CD4-positive, alpha-beta T cell treated with Interleukin-15 for 1 hour (primary cell): ENCODE data around the gene EREG.
"Not testable (repeated sequence)": the region's sequence is repeated elsewhere in the genome, so short reads cannot be mapped to it uniquely, and the experiment has no call there.

Source experiments
- DNase-seq: peaks from one replicate; pipeline ENCODE4 v3.0.0-alpha.2; 2020

EREG gene

DNA sequence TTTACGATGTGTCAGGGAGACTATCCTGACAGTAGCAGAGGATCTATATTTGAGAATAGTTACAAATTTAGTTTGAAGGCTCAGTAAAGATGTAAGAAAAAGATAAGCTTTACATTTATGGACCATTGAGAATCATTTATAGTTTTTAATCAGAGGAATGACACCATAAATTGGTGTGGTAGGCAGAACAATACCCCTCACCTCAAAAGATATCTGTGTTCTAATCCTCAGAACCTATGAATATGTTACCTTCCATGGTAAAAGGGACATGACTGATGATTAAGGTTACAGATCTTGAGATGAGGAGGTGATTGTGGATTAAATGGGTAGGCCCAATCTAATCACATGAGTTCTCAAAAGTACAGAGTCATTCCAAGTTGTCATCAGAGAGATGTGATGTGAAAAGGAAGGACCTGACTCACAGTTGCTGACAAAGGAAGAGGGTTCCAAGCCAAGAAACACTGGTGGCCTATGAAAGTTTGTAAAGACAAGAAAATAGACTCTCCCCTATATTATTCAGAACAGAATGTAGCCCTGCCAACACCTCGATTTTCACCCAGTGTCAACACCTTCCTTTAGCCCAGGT lies 27.0 kb downstream of the EREG start:
- no peak for DNase-seq

- DNase-seq = no peak
These were observed 29.7 kb downstream of the EREG start for GRCh38 chr4:74394476-74395136.

DNA sequence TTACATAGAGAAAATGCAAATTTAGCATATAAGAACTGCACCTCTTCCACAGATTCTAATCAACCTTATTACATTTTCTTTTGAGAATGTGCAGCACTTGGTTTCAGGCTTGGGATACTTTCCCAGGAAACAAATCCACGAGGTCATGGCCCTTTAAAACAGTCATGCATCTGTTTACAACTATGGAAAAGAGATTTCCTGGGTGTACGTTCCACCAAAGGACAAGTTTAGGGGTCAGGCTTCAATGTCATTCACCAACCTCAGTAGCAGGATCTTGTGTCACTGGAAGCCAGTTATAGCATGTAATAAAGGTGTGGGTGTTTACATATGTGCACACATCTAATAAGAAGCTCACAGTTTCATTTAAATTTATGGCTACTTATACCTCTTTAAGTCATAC lies 30.7 kb downstream of the EREG start:
- no peak for DNase-seq

DNA sequence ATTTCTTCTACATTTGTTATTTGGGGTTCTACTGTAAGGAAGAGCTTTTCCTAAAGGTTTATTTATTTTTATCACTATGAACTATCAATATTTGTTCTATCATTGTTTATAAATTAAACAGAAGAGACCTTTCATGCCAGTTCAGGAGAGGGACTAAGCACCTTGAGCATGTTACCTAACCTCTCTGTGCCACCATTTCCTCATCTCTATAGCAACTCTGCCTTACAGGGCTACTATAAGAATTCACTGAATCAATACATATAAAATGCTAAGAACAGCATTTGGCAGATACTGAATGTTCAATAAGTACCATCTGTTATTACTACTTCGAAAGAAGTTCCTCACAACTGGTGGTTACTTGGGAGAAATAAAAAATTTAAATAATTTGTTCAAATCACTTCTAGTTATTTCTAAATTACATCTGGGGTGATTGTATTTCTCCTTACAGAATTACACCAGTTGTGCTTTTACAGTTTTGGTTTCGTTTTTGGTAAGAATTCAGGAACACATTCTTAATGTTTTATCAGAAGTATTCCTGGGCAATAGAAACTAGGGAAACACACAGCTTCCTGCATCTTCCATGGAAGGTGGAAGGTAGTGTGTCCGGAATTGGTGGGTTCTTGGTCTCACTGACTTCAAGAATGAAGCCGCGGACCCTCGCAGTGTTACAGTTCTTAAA lies 32.9 kb downstream of the EREG start:
- no peak for DNase-seq

- DNase-seq = not testable (repeated sequence)
These were observed 34.1 kb downstream of the EREG start for GRCh38 chr4:74398894-74399589.

DNA sequence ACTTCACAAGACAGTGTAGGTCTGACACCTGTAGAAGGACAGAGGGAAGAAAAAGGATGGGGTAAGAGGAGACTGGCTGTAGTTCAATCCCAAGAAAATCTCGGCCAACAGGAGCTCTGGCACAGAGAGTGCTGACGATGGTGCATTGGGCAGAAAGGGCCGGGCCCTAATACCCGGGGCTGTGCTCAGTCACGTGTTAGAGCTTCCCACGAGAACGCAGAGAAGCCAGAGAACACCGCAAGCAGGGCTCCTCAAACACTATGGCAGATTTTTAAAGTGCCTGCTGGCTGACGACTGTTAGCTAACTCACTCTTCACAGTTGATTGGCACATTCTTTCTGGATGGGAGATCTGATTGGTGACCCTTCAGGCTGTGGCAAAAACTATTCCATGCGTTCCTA lies 35.5 kb downstream of the EREG start:
- DNase-seq = no peak

- no peak for DNase-seq
These were observed 37.9 kb downstream of the EREG start for GRCh38 chr4:74402692-74403456.

DNA sequence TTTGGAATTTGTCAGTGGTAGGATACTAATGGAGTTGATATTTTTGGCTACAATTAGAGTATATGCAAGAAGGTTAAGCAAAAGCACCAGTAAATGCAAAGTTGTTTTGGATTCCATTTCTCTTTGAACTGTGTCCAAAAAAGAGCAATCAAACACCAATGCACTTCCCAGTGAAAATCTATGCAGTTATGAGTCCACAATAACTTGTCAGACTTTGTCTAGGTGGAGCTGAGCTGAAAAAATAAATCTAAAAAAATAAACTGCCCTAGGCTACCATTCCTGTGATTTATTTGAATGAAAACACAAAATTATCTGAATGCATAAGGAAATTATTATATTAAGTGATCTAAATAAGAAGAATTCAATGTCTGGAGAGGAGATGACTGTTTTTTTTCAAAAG lies 42.9 kb downstream of the EREG start:
- no peak for DNase-seq

GRCh38 chr4:74408639-74409038 lies 43.7 kb downstream of the EREG start:
- no peak for DNase-seq

DNA sequence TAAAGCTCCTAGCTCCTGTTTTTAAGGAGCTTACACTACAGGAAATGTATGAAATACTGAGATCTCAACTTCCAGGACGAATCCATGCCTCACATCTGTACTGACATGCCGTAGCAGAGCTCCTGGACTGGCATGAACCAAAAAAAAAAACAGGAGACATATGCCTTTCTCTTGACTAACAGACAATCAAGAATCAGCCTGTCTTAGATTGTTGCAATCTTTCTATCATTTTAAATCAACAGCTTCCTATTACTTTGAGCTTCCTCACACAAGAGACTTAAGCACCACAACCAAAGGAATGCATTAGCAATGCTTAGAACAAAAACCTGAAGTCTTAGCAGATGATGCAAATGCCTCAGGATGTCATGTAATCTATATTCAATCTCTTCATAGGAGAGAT lies 45.3 kb downstream of the EREG start:
- DNase-seq = no peak

GRCh38 chr4:74412225-74412624 lies 47.3 kb downstream of the EREG start:
- DNase-seq = no peak

DNA sequence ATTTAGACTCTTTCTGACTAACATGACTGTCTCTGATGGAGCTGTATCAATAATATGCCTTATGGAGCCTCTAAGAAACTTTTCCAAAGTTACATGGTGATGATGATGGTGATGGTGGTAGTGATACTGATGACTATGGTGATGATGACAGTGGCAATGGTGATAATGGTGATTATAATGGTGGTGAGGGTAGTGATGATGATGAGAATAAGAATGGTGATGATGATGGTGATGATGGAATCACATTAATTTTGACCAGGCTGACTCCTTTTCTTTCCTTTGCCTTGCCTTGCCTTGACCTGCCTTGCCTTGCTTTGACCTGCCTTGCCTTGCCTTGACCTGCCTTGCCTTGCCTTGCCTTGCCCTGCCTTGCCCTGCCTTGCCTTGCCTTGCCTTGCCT lies 48.3 kb downstream of the EREG start:
- DNase-seq = no peak

DNA sequence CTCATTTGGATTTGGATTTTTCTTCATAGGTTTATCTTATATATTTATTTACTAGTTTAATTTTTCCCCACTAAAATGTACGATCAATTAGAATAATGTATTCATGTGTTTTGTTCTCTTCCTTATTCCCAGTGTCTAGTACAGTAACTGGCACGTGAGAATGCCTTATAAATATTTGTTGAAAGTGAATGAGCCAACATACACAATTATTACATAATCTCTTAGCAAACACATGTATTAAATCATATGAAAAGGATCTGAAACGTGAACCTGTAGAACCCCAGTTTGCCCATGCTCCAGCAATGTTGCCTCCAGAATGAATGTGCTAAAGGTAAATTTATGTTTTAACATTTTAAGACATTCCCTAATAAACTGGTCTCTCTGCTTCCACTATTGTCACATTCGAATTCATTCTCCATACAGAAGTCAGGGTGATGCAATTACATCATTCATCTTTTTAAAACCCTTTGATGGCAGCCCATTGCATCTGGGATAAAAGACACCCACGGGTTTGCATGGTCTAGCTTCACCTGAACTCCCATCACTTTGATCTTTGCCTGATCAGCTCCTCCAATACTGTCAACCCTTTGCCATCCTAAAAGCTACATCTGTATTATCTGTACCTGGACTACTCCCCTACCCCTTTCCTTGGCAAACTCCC lies 49.3 kb downstream of the EREG start:
- DNase-seq = no peak

- no peak for DNase-seq
These were observed 50.8 kb downstream of the EREG start for GRCh38 chr4:74415602-74416300.

GRCh38 chr4:74418063-74418670 lies 53.2 kb downstream of the EREG start:
- DNase-seq = no peak

DNA sequence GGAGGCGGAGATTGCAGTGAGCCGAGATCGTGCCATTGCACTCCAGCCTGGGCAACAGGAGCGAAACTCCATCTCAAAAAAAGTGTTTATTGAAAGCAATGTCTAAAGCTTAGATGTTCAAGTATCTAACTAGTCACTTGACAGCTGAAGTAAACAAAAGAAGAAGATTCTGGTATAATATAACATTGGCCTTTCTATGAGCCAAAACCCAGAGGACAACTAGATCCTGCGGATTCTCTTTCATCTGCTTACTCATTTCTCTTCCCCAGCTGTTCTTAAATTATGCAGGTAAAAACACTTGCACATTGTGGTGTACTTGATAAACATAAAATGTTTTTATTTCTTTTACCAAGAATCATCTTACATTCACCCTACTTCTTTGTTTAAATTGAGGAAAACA lies 55.9 kb downstream of the EREG start:
- DNase-seq = no peak

DNA sequence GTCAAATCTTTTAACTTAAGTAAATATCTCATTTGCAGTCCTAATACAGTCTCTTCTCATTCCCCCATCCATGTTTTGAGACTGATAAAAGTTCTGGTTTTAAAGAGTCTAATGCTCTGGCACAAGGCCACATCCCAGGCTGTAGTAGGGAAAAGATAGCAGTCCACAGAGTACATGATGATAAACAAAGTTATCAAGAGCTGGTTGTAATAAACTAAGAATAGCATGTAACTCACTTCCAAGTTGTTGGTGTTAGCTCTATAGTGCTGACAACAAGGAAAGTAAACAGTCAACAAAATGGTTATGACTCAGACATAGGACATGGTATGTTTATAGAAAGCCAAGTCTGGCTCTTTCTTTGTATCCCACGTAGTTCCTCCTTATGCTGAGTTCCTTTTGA lies 58.2 kb downstream of the EREG start:
- no peak for DNase-seq

GRCh38 chr4:74424111-74424510 lies 59.2 kb downstream of the EREG start:
- DNase-seq = no peak

- no peak for DNase-seq
These were observed 61.2 kb downstream of the EREG start for GRCh38 chr4:74426101-74426500.

DNA sequence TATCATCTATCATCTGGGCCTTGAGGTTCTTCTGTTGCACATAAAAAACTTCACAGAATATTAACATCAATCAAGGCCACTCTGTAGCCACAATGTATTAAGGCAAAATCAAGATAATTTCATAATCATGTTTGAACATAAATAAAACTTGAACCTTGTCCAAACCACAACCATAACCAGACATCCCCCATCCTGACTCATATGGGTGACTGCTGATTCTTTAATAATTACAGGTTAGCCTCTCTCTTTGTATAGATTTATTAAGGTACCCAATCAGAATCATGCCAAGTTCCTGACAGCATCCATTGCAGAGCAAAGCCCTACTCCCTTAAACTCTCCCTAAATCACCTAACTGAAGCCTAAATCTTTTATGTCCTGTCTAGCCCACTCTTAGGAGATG lies 63.3 kb downstream of the EREG start:
- DNase-seq = no peak

DNA sequence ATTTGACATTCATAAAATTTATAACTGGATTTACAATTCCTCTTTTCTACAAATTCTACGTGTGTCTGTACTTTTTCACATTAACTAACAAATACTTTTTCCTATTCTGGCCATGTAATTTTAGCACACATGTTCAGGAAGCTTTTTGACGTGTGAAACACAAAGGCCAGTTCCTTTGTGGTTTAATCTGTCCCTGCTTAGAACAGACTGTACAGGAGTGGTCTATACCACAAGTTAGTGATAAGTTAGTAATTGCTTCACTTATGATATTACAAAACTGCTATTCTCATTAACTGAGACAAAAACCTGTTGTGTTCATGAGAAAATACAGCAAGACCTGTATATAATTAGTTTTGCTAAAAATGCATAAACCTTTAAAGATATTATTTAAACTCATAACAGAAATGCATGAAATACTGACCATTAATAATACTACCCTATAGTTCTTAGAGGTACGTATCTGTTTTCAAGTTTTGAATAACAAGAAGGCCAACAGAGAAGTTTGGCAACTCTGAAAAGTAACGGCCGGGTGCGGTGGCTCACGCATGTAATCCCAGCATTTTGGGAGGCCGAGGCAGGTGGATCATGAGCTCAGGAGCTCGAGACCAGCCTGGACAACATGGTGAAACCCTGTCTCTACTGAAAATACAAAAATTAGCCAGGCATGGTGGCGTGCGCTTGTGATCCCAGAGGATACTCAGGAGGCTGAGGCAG lies 66.3 kb downstream of the EREG start:
- no peak for DNase-seq
